Measurements from ENCODE around the gene KRT6A.

DNA sequence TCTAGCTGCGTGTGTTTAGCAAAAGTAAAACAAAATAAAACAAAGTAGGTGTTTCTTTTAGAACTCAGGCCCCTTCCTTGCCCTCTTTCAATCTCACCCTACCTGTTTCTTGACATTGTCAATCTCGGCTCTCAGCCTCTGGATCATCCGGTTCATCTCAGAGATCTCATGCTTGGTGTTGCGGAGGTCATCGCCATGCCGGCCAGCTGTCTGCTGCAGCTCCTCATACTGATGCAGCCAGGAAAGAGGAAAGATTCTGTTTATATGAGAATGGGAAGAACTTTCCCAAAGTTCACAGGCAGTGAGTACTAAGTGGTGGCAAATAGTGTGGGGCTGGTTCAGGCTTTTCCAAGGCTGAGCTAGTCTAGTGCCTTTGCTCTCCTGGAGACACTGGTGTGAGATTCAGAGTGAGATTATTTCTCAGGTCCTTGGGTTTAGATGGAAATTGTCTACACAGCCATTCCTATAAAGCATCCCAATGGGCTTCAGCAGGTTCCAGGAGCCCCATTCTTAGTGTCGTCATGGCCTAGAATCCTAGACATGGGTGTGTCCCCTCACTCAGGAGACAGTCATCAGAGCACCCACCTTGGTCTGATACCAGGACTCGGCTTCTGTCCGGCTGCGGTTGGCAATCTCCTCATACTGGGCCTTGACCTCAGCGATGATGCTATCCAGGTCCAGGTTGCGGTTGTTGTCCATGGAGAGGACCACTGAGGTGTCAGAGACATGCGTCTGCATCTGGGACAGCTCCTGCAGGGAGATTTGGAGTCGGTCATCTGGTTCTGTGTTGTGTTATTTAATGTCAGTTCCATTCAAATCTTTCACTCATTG is 24.2 kb upstream of the KRT6A start:
- TF ChIP-seq ZBTB33 (IDR thresholded peaks at IDR 0.05) (no peak), CTCF (IDR thresholded peaks at IDR 0.05; ENCODE audit: low read depth, low read length, missing input control) (no peak)
